Mesenchymal stem cell (in vitro differentiated cells and primary cell): ENCODE data around the gene MAP4K2.
A peak's percentile ranks its signal among the peaks of the same experiment; 100 is the strongest.
"Not testable (repeated sequence)": the region's sequence is repeated elsewhere in the genome, so short reads cannot be mapped to it uniquely, and the experiment has no call there.

Source experiments
- DNase-seq: peaks from one replicate; pipeline ENCODE4 v3.0.0-alpha.2; 2013
- H2AFZ ChIP-seq: one replicate; pipeline ENCODE4 v1.6.1; 2013; ENCODE audit warnings: low read depth, mild to moderate bottlenecking, control low read depth, inconsistent platforms, low read length, moderate library complexity
- H2AK5ac ChIP-seq: 2 replicates; pipeline ENCODE4 v1.6.1; 2013; ENCODE audit warnings: low read length, moderate library complexity, mild to moderate bottlenecking, inconsistent platforms; ENCODE audit not compliant: severe bottlenecking
- H2BK120ac ChIP-seq: one replicate; pipeline ENCODE4 v1.6.1; 2013; ENCODE audit warnings: low read depth, mild to moderate bottlenecking, inconsistent platforms, low read length, moderate library complexity
- H2BK12ac ChIP-seq, 2 experiments: one replicate each; pipeline ENCODE4 v1.6.1; 2013; ENCODE audit warnings: inconsistent platforms in 2 of 2, low read length in 2 of 2, mild to moderate bottlenecking in 2 of 2, moderate library complexity in 2 of 2, control low read depth in 1 of 2
- H2BK15ac ChIP-seq: one replicate; pipeline ENCODE4 v1.6.1; 2013; ENCODE audit warnings: mild to moderate bottlenecking, low read depth, inconsistent platforms; ENCODE audit not compliant: poor library complexity, severe bottlenecking
- H2BK5ac ChIP-seq: 2 replicates; pipeline ENCODE4 v1.6.1; 2013; ENCODE audit warnings: low read depth, mild to moderate bottlenecking, low read length, control low read depth, inconsistent platforms; ENCODE audit not compliant: poor library complexity, severe bottlenecking
- H3K14ac ChIP-seq, 2 experiments: one replicate each; pipeline ENCODE4 v1.6.1; 2013; ENCODE audit warnings: inconsistent platforms in 2 of 2, low read length in 2 of 2, control low read depth in 1 of 2, mild to moderate bottlenecking in 1 of 2, moderate library complexity in 1 of 2
- H3K18ac ChIP-seq, 2 experiments: one replicate each; pipeline ENCODE4 v1.6.1; 2013; ENCODE audit warnings: inconsistent platforms in 2 of 2, low read length in 2 of 2, control low read depth in 1 of 2, low read depth in 1 of 2, mild to moderate bottlenecking in 1 of 2
- H3K23ac ChIP-seq, 2 experiments: one replicate each; pipeline ENCODE4 v1.6.1; 2013; ENCODE audit warnings: inconsistent platforms in 2 of 2, low read length in 2 of 2, mild to moderate bottlenecking in 2 of 2, moderate library complexity in 2 of 2, control low read depth in 1 of 2
- H3K27ac ChIP-seq: 2 replicates; pipeline ENCODE4 v1.5.1; 2013; ENCODE audit warnings: mild to moderate bottlenecking, moderate library complexity, low read length, control low read depth, inconsistent platforms; ENCODE audit not compliant: poor library complexity, severe bottlenecking
- H3K27me3 ChIP-seq, 2 experiments: 2 replicates each; pipeline versions ENCODE4 v1.6.1 to v1.7.0; 2013; ENCODE audit warnings: low read length in 2 of 2, mild to moderate bottlenecking in 2 of 2, moderate library complexity in 2 of 2, control low read depth in 1 of 2, inconsistent platforms in 1 of 2; ENCODE audit not compliant: control insufficient read depth in 1 of 2, insufficient read depth in 1 of 2
- H3K36me3 ChIP-seq, 2 experiments: 2 replicates each; pipeline versions ENCODE4 v1.6.1 to v1.7.0; 2013; ENCODE audit warnings: low read length in 2 of 2, control low read depth in 1 of 2, inconsistent platforms in 1 of 2, low read depth in 1 of 2, mild to moderate bottlenecking in 1 of 2; ENCODE audit not compliant: insufficient read depth in 2 of 2, control insufficient read depth in 1 of 2
- H3K4ac ChIP-seq, 2 experiments: one replicate each; pipeline ENCODE4 v1.6.1; 2013; ENCODE audit warnings: inconsistent platforms in 2 of 2, low read length in 2 of 2, mild to moderate bottlenecking in 2 of 2, moderate library complexity in 2 of 2, control low read depth in 1 of 2, low read depth in 1 of 2
- H3K4me1 ChIP-seq: 2 replicates; pipeline ENCODE4 v1.6.1; 2013; ENCODE audit warnings: low read depth, low read length, control low read depth; ENCODE audit not compliant: control insufficient read depth, insufficient read depth
- H3K4me2 ChIP-seq: 2 replicates; pipeline ENCODE4 v1.6.1; 2013; ENCODE audit warnings: low read length, mild to moderate bottlenecking, inconsistent platforms; ENCODE audit not compliant: poor library complexity, severe bottlenecking
- H3K4me3 ChIP-seq, 2 experiments: 2 replicates each; pipeline versions ENCODE4 v1.5.1 to v1.7.0; 2013; ENCODE audit warnings: low read length in 2 of 2, mild to moderate bottlenecking in 2 of 2, control low read depth in 1 of 2, low read depth in 1 of 2; ENCODE audit not compliant: insufficient read depth in 1 of 2
- H3K79me1 ChIP-seq: replicated peaks from 2 replicates; pipeline ENCODE4 v1.6.1; 2013; ENCODE audit warnings: mild to moderate bottlenecking, control low read depth, low read length, inconsistent platforms; ENCODE audit not compliant: poor library complexity, severe bottlenecking
- H3K9ac ChIP-seq: 2 replicates; pipeline ENCODE4 v1.7.0; 2013; ENCODE audit warnings: mild to moderate bottlenecking, low read length, moderate library complexity
- H3K9me3 ChIP-seq: 2 replicates; pipeline ENCODE4 v1.7.0; 2013; ENCODE audit warnings: mild to moderate bottlenecking, low read length; ENCODE audit not compliant: control insufficient read depth
- H4K8ac ChIP-seq: one replicate; pipeline ENCODE4 v1.6.1; 2013; ENCODE audit warnings: inconsistent platforms, mild to moderate bottlenecking, low read length, moderate library complexity
- H4K91ac ChIP-seq: one replicate; pipeline ENCODE4 v1.6.1; 2013; ENCODE audit warnings: mild to moderate bottlenecking, low read length, inconsistent platforms
- WGBS: methylation state at CpG from one replicate; pipeline ENCODE4 v1.1.7; 2013; ENCODE audit warnings: mixed read lengths; 5-methylcytosine and 5-hydroxymethylcytosine counted together

The MAP4K2 gene

GRCh38 chr11:64846998-64847666 lies 44.1 kb upstream of the MAP4K2 start:
- Histone ChIP-seq H3K4me3 (no peak overlapping the region), H3K9me3 (no peaks in the 10 kb centered on the region), H2BK120ac (no peak overlapping the region), H3K18ac (peak overlapping the region in 1 of 2 experiments; percentile 64), H2AK5ac (peak overlapping the region; percentile 69), H3K23ac (no peak overlapping the region), H2BK15ac (peak overlapping the region; percentile 60), H3K36me3 (peaks cover 0 to 7% of the 10 kb centered on the region in 2 experiments), H3K14ac (peak overlapping the region in 1 of 2 experiments; percentile 46), H3K27ac (no peak overlapping the region), H2BK5ac (no peak overlapping the region), H3K79me1 (peaks cover 5% of the 10 kb centered on the region), H3K27me3 (no peaks in the 10 kb centered on the region), H2BK12ac (peak overlapping the region in 1 of 2 experiments; percentile 87), H3K4me2 (no peak overlapping the region), H3K4ac (peak overlapping the region in 1 of 2 experiments; percentile 73), H2AFZ (no peak overlapping the region), H4K8ac (peak overlapping the region; percentile 45), H3K4me1 (peaks cover 59% of the 10 kb centered on the region), H3K9ac (peak overlapping the region; percentile 38), H4K91ac (peak overlapping the region; percentile 40)
- DNase-seq, result peak; percentile 88
- WGBS, result 37% methylated on average over 10 of the region's 13 CpGs

- H2AFZ ChIP-seq, H3K14ac ChIP-seq, H2BK120ac ChIP-seq, H4K91ac ChIP-seq, H3K18ac ChIP-seq, H3K9ac ChIP-seq, DNase-seq, H2BK12ac ChIP-seq, H3K9me3 ChIP-seq, H4K8ac ChIP-seq, H2BK5ac ChIP-seq, H3K23ac ChIP-seq, H3K27ac ChIP-seq, H3K36me3 ChIP-seq, H3K4me3 ChIP-seq, H2AK5ac ChIP-seq, H3K27me3 ChIP-seq, H3K4me2 ChIP-seq, H3K4ac ChIP-seq, H3K79me1 ChIP-seq: not testable (repeated sequence)
- peaks cover 50% of the 10 kb centered on the region for H3K4me1 ChIP-seq
- H2BK15ac ChIP-seq, result peak overlapping the region; percentile 31
- WGBS, result 90% methylated on average over 7 of the region's 8 CpGs
Measured at GRCh38 chr11:64845776-64846129, 42.7 kb upstream of the MAP4K2 start.

- no peak for DNase-seq
- H4K8ac ChIP-seq, result peak overlapping the region; percentile 90
- peak overlapping the region in 1 of 2 experiments; percentile 61 for H3K18ac ChIP-seq
- H2BK15ac ChIP-seq, result peak overlapping the region; percentile 31
- H3K23ac ChIP-seq, result peak overlapping the region in 1 of 2 experiments; percentile 19
- H3K79me1 ChIP-seq, result peaks cover 3% of the 10 kb centered on the region
- no peak overlapping the region for H3K4me2 ChIP-seq
- H3K36me3 ChIP-seq, result peaks cover 0 to 3% of the 10 kb centered on the region in 2 experiments
- WGBS, result 24% methylated on average over 9 of the region's 9 CpGs
- no peak overlapping the region for H3K27ac ChIP-seq
- H2AK5ac ChIP-seq, result no peak overlapping the region
- no peaks in the 10 kb centered on the region for H3K9me3 ChIP-seq
- no peak overlapping the region for H2AFZ ChIP-seq
- no peak overlapping the region for H2BK120ac ChIP-seq
- peak overlapping the region in 1 of 2 experiments; percentile 42 for H3K4ac ChIP-seq
- no peak overlapping the region for H3K14ac ChIP-seq
- H3K4me1 ChIP-seq, result peaks cover 49% of the 10 kb centered on the region
- H3K27me3 ChIP-seq, result no peaks in the 10 kb centered on the region
- H2BK12ac ChIP-seq, result no peak overlapping the region
- H3K4me3 ChIP-seq, result no peak overlapping the region
- no peak overlapping the region for H2BK5ac ChIP-seq
- H4K91ac ChIP-seq, result no peak overlapping the region
- no peak overlapping the region for H3K9ac ChIP-seq
Measured at GRCh38 chr11:64845129-64845775, 42.2 kb upstream of the MAP4K2 start.
